GOT3 (cell line): ENCODE measurements around the gene NPC2.
A peak's percentile ranks its signal among the peaks of the same experiment; 100 is the strongest.

Experiments used
- DNase-seq: peaks from one replicate; lab custom pipeline; 2025; ENCODE audit warnings: mixed read lengths; lab: John Stamatoyannopoulos, UW

The NPC2 gene

GRCh38 chr14:74503291-74503937 lies 10.3 kb upstream of the NPC2 start:
- DNase-seq, result no peak

GRCh38 chr14:74502236-74503019 lies 9.3 kb upstream of the NPC2 start:
- DNase-seq, result no peak

- no peak for DNase-seq
Observed at GRCh38 chr14:74501691-74502090, 8.6 kb upstream of the NPC2 start.

DNA sequence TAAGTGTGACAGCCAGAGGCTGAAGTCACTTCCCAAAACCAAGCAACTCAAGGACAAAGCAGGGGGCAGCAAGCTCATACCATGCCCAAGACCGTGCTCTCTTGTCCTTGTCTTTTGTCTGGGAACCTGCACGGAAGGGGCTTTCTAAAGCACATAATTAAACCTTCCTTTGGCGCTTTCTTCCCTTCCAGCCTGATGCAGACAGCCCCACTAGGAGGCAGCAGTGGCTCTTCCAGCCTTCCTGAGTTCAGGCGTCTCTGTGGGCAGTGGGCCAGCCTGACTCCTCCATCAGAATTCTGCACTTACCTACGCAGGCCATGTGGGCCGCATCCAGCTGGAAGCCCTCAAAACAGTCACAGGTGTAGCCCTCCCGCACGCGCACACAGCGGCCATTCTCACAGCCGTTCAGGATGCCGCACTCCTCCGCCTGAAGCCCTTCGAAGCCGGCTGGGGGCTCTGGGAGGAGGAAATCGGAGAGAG lies 8.1 kb upstream of the NPC2 start:
- DNase-seq, result no peak

- no peak for DNase-seq
Observed at GRCh38 chr14:74500417-74501134, 7.5 kb upstream of the NPC2 start.

DNA sequence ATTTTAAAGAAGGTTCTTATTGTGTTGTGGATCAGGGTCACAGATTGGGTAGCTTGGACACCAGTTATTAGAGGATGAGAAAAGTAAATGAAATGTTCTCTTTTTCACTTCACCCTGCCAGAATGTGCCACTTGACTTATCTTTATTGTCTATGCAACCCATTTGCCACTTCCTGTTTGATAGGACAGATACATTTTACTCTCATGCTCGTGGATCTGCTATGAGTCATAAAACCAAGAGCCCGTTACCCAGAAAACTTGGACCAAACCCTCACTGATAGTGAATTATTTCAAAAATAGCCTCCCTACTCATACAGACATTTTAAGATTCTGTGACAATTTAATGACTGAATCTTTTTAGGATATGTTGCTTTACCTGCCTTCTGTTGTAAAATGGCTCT lies 2.3 kb upstream of the NPC2 start:
- DNase-seq, result no peak

DNA sequence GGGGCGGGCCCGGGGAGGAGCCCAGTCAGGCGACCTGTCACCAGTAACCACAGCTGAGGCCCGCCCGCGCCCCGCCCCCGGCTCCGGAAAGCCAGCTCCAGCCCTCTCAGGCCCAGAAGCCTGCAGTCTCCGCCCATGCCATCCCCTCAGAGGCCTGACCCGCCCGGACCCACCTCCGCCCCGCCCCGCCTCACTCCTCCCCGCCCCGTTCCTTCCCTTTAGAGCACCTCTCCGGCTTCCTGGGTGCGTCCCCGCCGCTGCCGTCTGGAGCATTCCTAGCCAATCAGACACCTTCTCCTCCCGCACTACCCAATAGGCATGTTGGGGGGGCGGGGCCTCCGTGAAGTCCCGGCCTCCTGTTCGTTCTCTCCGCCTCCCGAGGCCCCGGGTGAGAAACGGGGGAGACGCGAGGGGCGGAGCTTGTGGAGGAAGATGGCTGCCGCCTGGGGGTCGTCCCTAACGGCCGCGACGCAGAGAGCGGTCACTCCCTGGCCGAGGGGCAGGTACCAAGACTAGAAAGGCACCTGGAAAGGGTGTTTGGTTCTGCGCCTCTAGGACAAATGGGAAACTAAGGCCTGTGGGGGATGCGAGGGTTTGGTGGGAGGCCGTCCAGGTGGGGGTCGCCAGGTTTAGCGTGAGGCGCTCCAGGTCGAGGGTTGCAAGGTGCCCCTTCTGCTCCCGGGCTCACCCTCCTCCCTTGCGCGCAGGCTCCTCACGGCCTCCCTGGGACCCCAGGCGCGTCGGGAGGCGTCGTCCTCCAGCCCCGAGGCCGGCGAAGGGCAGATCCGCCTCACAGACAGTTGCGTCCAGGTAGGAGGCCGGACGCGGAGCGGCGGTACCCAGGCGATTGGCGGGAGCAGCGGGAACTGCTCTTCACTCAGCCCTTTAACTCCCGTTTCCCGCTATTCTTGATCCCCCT lies 497 bp upstream of the NPC2 start, which contains the start of gene ISCA2:
Gene ISCA2, plus strand, starts transcription at position 423 of the 919 bp plus-strand sequence. Its CDS starts 10 bp downstream, at position 433.
- DNase-seq, result peak; percentile 88

DNA sequence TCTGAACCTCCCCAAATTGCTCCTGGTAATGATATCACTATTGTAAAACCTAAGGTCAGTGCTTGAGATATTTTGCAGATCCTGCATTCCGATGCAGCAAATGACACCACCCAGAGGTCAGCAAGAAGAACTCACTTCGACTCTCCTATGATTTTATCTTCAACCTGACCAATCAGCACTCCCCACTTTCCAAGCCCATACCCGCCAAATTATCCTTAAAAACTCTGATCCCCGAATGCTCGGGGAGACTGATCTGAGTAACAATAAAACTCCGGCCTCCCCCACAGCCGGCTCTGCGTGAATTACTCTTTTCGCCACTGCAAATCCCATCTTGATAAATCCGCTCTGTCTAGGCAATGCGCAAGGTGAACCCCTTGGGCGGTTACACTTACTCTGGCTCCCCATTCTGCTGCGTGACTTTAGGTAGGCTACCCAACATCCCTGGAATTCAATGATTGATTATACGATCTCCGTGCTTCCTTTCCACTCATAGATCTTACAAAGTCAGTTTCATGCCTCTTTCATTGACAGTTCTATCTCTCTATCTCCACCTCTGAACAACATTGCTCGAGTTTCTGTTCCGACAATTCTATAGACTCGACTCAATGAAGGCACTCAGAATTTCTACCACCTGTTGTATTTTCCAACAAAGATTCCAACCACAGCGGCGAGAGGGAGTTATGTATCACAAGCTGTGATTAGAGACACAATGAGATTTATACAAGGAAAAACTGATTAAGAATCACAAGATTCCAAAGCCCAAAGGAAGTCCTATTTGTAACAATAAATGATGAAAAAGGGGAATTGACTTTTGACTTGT lies 939 bp downstream of the NPC2 start:
- no peak for DNase-seq

- DNase-seq, result no peak
Observed at GRCh38 chr14:74490486-74490885, 2.6 kb downstream of the NPC2 start.

GRCh38 chr14:74488786-74489397 lies 4.2 kb downstream of the NPC2 start:
- DNase-seq, result no peak

GRCh38 chr14:74486164-74486563 lies 6.9 kb downstream of the NPC2 start:
- DNase-seq, result no peak

DNA sequence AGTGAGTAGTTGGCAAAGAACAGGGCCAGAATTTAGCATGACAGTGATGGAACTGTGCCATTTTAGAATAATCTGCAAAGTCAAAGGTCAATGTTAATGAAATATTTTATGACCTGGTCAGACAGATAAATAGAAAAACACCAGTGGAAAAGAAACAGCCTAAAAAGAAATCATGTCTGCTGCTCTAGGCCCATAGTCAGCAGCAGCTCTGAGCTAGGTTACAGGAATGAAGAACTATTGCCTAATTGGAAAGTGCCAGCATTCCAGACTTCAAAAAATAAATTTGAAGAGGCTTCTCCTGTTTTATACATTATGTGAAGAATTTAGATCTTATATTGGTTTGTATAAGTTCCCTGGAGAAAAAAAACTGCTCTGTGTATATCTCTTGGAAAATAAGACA lies 9.8 kb downstream of the NPC2 start:
- DNase-seq, result no peak

DNA sequence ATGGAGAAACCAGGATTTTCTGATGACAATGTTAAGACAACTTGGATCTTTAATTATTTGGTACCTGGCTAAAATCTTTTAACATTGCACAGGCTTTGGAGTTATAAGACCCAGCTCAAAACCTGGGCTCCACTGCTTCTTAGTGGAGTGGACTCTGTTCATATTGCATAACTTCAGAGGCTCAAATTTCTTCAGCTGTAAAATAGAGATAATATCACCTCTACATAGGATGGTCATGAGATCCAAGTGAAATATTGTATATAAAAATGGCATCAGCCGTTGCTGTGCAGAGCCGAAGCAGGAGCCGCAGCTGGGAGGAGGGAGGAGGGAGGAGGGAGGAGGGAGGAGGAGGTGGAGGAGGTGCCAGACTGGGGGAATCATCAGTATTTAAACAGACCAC lies 10.5 kb downstream of the NPC2 start:
- DNase-seq, result no peak

DNA sequence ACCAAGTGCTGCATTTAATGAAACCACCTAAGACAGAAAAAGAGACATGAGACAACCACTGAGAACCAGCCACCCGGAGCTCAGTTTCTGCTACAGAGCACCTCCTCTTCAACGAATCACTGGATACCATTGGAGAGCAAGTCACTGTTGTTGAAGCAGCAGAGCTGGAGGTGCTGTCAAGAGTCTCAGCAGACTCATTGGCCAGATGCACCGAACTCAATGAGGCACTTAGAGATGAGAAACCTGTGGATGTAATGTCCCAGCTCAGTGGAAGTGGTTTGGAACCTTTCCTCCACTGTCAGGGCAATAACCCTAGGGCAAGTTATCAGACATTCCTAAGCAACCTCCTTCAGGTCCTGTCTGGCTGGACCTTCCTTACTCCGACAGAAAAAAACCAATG lies 13.1 kb downstream of the NPC2 start:
- no peak for DNase-seq

GRCh38 chr14:74478996-74479635 lies 14.0 kb downstream of the NPC2 start:
- DNase-seq, result no peak

- DNase-seq, result no peak
Observed at GRCh38 chr14:74476607-74477006, 16.5 kb downstream of the NPC2 start.

DNA sequence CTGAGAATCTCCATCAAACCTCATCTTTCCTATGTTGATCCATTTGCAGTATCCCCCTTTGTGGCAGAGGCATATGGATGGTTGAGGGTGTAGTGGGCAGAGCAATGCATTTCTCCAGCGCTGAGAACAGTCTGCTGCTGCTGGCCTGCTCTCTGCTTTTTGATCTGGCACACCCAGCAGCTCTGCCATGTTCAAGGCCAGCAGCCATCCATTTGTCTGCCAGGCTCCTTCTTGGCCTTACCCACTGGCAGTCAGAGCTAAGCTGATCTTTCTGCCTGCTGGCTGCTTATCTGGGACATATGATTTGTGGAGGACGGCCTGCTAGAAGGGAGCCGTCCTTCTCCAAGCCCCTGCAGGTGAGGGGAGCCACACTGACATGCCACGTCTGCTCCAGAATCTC lies 17.0 kb downstream of the NPC2 start:
- no peak for DNase-seq

DNA sequence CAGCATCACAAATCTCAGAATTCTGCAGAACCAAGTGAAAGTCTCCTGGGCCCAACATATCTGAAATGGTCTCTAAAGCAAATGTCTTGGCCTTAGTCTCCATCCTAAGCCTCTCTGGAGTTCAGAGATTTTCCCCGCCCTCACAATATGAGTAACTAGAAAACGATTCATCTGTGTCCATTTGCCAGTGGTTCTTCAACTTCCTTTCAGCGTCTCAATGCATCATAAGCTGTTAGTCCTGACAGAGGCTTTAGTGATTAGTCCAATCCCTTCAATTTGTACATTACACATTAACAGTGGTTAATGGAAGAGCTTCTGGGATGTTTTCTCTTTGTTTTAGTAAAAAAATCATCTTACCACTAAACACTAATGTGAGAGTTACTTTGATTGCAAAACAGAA lies 17.4 kb downstream of the NPC2 start:
- no peak for DNase-seq

DNA sequence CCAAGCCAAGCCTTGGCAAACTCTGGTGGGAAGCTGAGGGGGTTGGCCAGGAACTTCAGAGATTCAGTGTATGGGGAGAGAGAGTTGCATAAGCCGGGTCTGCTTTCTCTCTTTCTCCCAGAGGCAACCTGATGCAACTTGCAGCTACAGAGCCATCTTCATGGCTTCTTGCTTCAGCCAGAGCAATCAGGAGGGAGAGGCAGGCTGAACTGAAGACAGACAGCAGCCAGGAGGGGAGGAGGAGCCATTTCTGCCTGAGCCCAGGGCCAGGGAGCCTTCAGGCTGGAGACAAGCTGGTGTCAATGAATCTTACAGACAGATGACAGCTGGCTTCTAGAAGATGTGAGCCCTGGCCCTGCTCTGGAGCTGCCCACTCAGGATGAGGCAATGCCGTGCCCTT lies 18.7 kb downstream of the NPC2 start:
- no peak for DNase-seq

DNA sequence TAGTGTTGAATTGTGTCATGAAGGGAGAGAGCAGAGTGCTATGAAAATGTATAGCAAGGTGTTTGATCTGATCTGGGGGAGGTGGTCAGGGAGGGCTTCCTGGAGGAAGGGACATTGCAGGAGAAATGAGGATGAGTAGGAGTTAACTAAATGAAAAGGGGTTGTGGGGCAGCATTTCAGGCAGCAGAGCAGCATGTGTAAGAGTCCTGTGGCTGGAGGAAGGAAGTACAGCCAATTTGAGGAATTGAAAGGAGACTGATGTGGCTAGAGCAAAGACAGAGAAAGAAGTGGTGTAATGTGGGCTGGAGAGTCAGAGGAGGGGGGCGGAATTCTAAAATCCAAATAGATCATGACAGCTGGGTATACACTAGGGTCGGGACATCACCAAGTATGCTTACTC lies 20.5 kb downstream of the NPC2 start:
- DNase-seq, result no peak
